Glutamatergic neuron (in vitro differentiated cells): ENCODE results near the gene SLC27A1. TPM values are rescaled to one million over a fixed set of nuclear protein-coding genes. Genes with fewer than 3 reads are reported as not detected.

ENCODE experiments used
- DNase-seq: peaks from one replicate; pipeline ENCODE4 v3.0.0; 2022
- H3K27ac Mint-ChIP-seq: one replicate; pipeline ENCODE4 v1.8.0; 2020; ENCODE audit warnings: mild to moderate bottlenecking, mixed read lengths, inconsistent platforms; ENCODE audit not compliant: unreplicated experiment
- H3K27me3 Mint-ChIP-seq: one replicate; pipeline ENCODE4 v1.8.0; 2020; ENCODE audit warnings: mild to moderate bottlenecking, moderate library complexity, mixed read lengths, inconsistent platforms; ENCODE audit not compliant: unreplicated experiment
- H3K36me3 Mint-ChIP-seq: one replicate; pipeline ENCODE4 v1.8.0; 2020; ENCODE audit warnings: mild to moderate bottlenecking, mixed read lengths, inconsistent platforms; ENCODE audit not compliant: unreplicated experiment
- H3K4me1 Mint-ChIP-seq: one replicate; pipeline ENCODE4 v1.8.0; 2020; ENCODE audit warnings: mild to moderate bottlenecking, low read depth, mixed read lengths, inconsistent platforms; ENCODE audit not compliant: unreplicated experiment
- H3K4me3 Mint-ChIP-seq: one replicate; pipeline ENCODE4 v1.8.0; 2020; ENCODE audit warnings: mild to moderate bottlenecking, mixed read lengths, inconsistent platforms; ENCODE audit not compliant: unreplicated experiment
- H3K9me3 Mint-ChIP-seq: one replicate; pipeline ENCODE4 v1.8.0; 2020; ENCODE audit warnings: mild to moderate bottlenecking, moderate library complexity, mixed read lengths, inconsistent platforms; ENCODE audit not compliant: unreplicated experiment
- total RNA-seq: library from RNA; stranded (reverse); fragmentation: NEBNext Ultra II Directional; extraction: Animal tissue kit (Norgen Biotek cat#: 25700); gene quantifications from one replicate; pipeline ENCODE4 v1.2.1, GENCODE V29; 2021; ENCODE audit not compliant: unreplicated experiment
- TF ChIP-seq, protein P1 (sequence below): fragments of 200-600 bp; sonication (generic); IDR thresholded peaks from one replicate; pipeline ENCODE4 v1.5.0; 2021; ENCODE audit not compliant: partially characterized antibody, unreplicated experiment

The SLC27A1 gene
- total RNA-seq, 1 donor from 2014 or later = 16.9 TPM

DNA sequence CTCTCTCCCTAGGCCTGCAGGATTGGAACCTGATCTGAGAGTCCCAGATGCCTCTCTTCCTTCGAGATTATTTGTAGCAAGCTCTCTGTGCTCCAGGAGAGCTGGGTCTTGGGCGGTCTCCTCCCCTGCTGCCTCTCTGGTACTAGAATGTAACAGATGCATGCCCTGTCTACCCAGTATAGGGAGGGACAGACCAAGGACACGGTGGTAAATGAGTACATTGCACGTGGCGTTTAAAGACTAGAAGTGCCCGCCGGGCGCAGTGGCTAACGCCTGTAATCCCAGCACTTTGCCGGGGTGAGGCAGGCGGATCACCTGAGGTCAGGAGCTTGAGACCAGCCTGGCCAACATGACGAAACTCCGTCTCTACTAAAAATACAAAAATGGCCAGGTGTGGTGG, 11.7 kb downstream of the SLC27A1 start:
- Mint-ChIP-seq H3K27me3 (peaks cover 5% of the 10 kb centered on the region), H3K27ac (no peak overlapping the region), H3K4me1 (peaks cover 4% of the 10 kb centered on the region), H3K36me3 (no peaks in the 10 kb centered on the region), H3K9me3 (peaks cover 9% of the 10 kb centered on the region), H3K4me3 (no peak overlapping the region)
- TF ChIP-seq, protein P1, sequence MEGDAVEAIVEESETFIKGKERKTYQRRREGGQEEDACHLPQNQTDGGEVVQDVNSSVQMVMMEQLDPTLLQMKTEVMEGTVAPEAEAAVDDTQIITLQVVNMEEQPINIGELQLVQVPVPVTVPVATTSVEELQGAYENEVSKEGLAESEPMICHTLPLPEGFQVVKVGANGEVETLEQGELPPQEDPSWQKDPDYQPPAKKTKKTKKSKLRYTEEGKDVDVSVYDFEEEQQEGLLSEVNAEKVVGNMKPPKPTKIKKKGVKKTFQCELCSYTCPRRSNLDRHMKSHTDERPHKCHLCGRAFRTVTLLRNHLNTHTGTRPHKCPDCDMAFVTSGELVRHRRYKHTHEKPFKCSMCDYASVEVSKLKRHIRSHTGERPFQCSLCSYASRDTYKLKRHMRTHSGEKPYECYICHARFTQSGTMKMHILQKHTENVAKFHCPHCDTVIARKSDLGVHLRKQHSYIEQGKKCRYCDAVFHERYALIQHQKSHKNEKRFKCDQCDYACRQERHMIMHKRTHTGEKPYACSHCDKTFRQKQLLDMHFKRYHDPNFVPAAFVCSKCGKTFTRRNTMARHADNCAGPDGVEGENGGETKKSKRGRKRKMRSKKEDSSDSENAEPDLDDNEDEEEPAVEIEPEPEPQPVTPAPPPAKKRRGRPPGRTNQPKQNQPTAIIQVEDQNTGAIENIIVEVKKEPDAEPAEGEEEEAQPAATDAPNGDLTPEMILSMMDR = no peak
- no peak for DNase-seq

DNA sequence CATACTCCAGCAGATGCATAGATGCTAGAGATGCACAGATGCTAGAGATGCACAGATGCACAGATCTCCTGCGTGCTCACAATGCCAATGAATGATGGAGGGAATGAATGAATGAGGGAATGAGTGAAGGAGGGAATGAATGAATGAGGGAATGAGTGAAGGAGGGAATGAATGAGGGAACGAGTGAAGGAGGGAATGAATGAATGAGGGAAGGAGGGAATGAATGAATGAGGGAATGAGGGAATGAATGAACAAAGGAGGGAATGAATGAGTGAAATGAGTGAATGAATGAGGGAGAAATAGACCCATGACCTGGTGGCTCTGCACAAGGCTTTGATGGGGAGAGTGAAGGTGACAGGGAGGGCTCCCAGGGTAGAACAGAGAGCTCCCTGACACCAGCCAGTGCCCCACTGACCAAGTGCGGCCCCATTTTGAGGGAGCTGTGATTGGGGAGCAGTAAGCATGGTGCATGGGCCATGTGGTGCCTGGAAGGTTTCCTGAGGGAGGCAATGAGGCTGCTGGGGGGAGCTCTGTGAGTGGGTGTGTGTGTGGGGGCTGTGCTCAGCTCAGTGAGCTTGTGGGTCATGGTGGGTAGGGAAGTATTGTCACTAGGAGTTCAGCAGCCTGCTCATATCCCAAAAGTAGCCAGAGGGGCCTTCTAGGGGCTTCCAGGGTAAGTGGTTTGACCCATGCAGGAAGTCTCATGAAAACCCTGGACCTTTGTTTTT, 12.7 kb downstream of the SLC27A1 start:
- TF ChIP-seq, protein P1 = no peak
- H3K9me3 Mint-ChIP-seq = peaks cover 7% of the 10 kb centered on the region
- H3K4me1 Mint-ChIP-seq = peaks cover 4% of the 10 kb centered on the region
- H3K27me3 Mint-ChIP-seq = peaks cover 5% of the 10 kb centered on the region
- no peaks in the 10 kb centered on the region for H3K36me3 Mint-ChIP-seq
- DNase-seq = no peak
- peak overlapping the region; percentile 78 for H3K27ac Mint-ChIP-seq
- no peak overlapping the region for H3K4me3 Mint-ChIP-seq

DNA sequence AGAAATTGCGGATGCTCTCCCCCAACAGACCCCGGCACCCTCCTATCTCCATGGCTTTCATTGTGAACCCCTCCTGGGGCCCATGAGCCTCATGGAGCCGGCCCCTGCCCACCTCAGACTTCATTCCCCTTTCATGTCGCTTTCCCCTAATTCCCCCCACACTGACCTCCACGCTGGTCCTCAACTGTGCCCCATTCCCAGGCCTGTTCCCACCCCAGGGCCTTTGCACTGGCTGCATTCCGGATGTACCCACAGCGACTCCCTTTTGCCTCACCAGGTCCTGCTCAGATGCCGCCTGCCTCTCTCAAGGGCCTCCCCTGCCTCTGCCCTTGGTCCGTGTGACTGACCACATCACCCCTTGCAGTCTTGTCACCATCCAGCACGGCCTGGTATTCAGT, 13.3 kb downstream of the SLC27A1 start:
- Mint-ChIP-seq H3K9me3 (peaks cover 7% of the 10 kb centered on the region), H3K27me3 (peaks cover 5% of the 10 kb centered on the region), H3K4me1 (peaks cover 8% of the 10 kb centered on the region), H3K36me3 (no peaks in the 10 kb centered on the region), H3K27ac (no peak overlapping the region), H3K4me3 (no peak overlapping the region)
- TF ChIP-seq, protein P1 = no peak
- DNase-seq = no peak

DNA sequence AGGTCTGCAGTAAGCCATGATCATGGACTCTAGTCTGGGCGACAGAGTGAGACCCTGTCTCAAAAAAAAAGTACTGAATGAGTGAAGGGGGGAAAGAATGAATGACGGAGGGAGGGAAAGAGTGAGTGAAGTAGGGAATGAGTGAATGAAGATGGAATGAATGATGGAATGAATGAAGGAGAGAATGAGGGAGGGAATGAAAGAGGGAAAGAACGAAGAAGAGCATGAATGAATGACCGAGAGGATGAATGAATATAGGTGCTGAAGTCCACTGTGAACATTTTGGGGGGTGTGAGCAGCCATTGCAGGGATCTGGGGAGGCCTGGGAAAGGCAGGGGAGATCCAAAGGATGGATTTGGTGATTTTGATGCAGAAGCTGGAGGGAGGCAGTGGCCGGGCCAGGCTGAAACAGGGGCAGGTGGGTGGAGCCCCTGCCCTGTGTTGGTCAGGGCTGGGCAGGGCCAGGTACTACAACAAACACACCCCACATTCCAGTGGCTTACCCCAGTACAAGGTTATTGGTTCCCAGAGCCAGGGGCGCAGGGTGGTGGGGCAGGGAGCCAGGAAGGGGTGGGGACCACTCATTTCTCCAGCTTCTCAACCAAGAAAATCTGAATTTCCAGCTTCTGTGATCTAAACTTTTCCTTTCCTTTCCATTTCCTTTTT, 14.3 kb downstream of the SLC27A1 start:
- Mint-ChIP-seq H3K36me3 (no peaks in the 10 kb centered on the region), H3K4me3 (no peak overlapping the region), H3K4me1 (peaks cover 12% of the 10 kb centered on the region), H3K9me3 (peaks cover 7% of the 10 kb centered on the region), H3K27ac (no peak overlapping the region), H3K27me3 (peaks cover 7% of the 10 kb centered on the region)
- no peak for DNase-seq
- TF ChIP-seq, protein P1 = no peak
